H1 (cell line): ENCODE data around the gene RNF175. TPM values are rescaled to one million over a fixed set of nuclear protein-coding genes. Genes with fewer than 3 reads are reported as not detected.

Experiments used
- SP4 ChIP-seq: IDR thresholded peaks from 2 replicates; pipeline ENCODE4 v1.6.1; 2012; ENCODE audit warnings: low read length, inconsistent platforms
- polyA plus RNA-seq, 7 experiments: library from polyadenylated mRNA; depleted of rRNA in 3 of 7; stranded (reverse) in 5 of 7; unstranded in 2 of 7; fragments of >200 nt in 5 of 7; fragments of 200-250 nt in 2 of 7; gene quantifications; 1 replicate in 5 of 7; 2 replicates in 1 of 7; 4 replicates in 1 of 7; pipeline versions ENCODE4 v1.2.1 to v1.2.3, GENCODE V29; 2011 to 2013; ENCODE audit warnings: missing spikeins in 2 of 7, mixed read lengths in 2 of 7
- total RNA-seq: library from RNA; stranded (reverse); fragmentation: NEBNext Ultra II Directional; extraction: Animal tissue kit (Norgen Biotek cat#: 25700); gene quantifications from 2 replicates; pipeline ENCODE4 v1.2.1, GENCODE V29; 2021
- TF ChIP-seq, protein P1 (sequence below), 3 experiments: IDR thresholded peaks; 1 replicate in 2 of 3; 2 replicates in 1 of 3; pipeline versions ENCODE4 v1.5.1 to v1.6.1; 2011; ENCODE audit warnings: low read length in 3 of 3, mild to moderate bottlenecking in 3 of 3, inconsistent platforms in 2 of 3, low read depth in 1 of 3, moderate library complexity in 1 of 3; ENCODE audit not compliant: insufficient read depth in 1 of 3; ENCODE audit errors: control extremely low read depth in 1 of 3

The RNF175 gene
- total and polyA plus RNA-seq, 2 of the 8 experiments (the other 6 are each of a cell fraction or from before 2014, with no cell fraction given) = 7.9 to 9.8 TPM

DNA sequence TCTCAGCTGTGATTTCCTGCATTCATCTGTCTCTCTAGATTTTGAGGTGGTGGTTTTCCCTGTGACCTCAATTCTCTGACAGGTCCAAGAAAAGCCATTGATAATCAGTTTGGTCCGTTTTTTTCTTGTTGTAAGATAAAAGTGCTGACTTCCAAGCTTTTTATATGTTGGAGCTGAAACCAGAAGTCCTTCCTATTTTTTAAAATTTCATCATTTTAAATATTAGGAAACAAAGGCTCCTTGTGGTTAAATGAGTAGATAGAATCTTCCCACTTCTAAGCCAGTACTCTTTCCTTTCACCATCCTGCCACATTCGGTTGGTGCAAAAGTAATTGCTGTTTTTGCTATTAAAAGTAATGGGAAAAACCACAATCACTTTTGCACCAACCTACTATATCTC lies 18.3 kb downstream of the RNF175 start (continued):
- TF ChIP-seq, protein P1, sequence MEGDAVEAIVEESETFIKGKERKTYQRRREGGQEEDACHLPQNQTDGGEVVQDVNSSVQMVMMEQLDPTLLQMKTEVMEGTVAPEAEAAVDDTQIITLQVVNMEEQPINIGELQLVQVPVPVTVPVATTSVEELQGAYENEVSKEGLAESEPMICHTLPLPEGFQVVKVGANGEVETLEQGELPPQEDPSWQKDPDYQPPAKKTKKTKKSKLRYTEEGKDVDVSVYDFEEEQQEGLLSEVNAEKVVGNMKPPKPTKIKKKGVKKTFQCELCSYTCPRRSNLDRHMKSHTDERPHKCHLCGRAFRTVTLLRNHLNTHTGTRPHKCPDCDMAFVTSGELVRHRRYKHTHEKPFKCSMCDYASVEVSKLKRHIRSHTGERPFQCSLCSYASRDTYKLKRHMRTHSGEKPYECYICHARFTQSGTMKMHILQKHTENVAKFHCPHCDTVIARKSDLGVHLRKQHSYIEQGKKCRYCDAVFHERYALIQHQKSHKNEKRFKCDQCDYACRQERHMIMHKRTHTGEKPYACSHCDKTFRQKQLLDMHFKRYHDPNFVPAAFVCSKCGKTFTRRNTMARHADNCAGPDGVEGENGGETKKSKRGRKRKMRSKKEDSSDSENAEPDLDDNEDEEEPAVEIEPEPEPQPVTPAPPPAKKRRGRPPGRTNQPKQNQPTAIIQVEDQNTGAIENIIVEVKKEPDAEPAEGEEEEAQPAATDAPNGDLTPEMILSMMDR (IDR thresholded peaks at IDR 0.05; ENCODE audit: control extremely low read depth in 1 of 3, insufficient read depth in 1 of 3, low read depth in 1 of 3, low read length in 3 of 3) = no peak
- TF ChIP-seq SP4 = no peak
